GM21717 (cell line): ENCODE results near the gene VDAC1.

Experiments
- ATAC-seq: cut with Tn5 transposase; IDR thresholded peaks from one replicate; pipeline ENCODE4 v1.9.1; 2021; ENCODE audit warnings: mild to moderate bottlenecking, moderate library complexity; ENCODE audit not compliant: unreplicated experiment

Gene VDAC1

GRCh38 chr5:133930061-133930812, 74.5 kb downstream of the VDAC1 start:
- peak; percentile 46 for ATAC-seq

- no peak for ATAC-seq
Measured at GRCh38 chr5:133928587-133929393, 76.0 kb downstream of the VDAC1 start.

DNA sequence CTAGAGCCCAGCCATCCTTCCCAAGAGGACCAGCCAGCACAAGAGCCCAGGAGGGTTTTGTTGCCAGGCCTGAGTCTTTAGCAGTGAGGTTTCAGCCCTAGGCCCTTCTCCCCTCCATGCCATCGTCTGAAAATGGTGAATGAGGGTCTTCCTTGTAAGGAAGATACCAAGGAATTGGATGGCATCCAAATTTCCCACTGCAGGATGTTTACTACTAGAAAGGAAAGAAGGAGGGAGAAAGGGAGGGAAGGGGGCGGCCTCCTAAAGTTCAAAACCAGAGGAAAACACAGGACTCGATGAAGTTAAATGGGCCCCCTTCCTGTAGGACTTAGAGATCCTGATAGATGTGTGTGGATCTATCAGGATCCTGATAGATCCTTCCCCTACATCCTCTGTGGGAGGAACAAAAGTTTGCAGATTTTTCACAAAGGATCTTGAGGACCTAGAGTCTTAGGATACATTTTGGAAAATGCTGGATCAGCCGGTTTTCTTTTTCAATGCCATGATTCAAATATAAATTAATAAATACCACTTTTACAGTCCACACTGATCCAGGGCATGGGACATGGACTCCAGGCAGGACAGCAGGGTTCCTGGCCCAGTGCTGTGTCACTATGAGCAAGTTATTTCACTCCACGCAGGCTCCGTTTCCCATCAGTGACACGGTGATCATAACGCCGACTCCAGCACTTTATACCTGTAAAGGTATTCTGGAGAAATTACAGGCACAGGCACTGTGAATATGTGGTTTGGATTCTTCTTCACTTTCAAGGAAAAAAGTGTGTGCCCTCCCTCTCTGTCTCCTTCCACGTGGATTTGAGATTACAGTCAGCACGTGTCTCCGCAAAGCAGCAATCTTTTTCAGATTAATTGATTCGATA, 77.2 kb downstream of the VDAC1 start:
- no peak for ATAC-seq

DNA sequence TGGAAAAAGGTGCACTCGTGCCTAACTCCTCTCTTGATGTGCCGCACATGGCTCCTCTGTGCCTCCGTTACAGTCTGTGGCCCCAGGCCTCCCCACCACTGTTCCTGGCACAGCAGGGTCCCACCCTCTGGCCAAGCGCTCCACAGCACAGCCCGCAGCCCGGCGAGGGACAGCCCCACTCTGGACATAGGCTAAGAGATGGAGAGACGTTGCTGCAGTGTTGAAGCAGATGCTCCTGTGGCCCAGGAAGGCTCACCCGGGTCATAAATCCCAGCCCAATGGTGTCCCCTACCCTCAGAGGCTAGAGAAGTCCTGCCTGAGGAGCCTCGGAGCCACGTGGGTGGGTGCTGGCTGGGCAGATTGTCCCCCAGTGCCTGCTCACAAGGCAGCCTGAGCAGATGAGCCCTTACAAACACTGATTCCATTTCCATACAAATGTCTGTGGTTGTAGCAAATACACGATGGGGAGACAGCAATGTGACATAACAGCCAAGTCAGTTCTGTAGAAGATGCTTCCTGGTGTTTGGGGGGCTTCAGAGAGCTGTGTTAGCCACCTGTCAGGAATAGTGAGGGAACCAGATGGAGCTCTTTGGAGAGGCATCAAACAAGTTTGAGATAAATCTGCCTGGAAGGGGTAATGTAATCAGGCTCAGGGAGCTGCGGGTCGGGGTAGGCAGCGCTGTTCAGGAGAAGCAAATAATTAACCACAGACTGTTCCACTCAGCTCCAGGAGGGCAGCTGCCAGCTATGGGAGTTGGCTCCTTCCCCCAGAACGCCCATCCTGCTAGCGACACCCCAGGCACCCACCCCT, 78.1 kb downstream of the VDAC1 start:
- ATAC-seq, result no peak

DNA sequence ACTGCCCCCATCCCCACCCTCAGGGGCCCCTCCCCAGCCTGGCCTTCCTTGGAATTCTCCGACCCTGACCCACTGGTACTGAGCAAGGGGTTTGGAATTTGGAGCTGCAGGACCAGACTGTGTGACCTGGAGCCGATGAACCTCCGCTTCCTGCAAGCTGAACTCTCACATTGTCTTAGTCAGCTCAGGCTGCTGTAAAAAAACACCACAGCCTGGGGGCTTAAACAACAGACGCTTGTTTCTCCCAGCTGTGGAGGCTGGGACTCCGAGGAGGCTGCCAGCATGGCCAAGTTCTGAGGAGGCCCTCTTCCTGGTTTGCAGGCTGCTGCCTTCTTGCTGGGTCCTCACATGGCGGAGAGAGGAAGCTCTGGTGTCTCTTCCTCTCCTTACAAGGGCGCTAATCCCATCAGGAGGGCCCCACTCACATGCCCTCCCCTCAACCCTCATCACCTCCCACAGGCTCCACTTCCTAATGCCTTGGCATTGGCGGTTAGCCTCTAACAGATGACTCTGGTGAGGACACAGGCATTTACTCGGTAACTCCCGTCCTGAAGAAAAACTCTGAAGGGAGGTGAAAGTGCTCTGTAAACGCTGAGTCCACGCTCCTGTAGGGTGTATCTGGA, 78.8 kb downstream of the VDAC1 start:
- no peak for ATAC-seq

DNA sequence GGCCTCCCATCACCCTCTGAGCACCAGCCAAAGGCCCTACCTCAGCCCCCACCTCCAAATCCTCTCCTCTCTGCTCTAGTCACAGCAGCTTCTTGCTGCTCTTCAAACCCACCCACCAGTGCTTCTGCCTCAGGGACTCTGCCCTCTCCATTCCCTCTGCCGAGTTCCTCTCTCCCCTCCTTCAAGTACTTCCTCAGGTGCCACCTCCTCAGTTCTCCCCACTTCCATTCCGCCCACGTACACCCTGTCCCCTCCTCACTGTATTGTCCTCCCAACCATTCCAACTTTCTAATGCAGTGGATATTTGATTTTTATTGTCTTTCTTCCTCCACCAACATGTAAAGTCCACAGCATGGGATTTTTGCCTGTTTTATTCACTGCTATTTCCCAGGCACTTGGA, 79.5 kb downstream of the VDAC1 start:
- no peak for ATAC-seq

DNA sequence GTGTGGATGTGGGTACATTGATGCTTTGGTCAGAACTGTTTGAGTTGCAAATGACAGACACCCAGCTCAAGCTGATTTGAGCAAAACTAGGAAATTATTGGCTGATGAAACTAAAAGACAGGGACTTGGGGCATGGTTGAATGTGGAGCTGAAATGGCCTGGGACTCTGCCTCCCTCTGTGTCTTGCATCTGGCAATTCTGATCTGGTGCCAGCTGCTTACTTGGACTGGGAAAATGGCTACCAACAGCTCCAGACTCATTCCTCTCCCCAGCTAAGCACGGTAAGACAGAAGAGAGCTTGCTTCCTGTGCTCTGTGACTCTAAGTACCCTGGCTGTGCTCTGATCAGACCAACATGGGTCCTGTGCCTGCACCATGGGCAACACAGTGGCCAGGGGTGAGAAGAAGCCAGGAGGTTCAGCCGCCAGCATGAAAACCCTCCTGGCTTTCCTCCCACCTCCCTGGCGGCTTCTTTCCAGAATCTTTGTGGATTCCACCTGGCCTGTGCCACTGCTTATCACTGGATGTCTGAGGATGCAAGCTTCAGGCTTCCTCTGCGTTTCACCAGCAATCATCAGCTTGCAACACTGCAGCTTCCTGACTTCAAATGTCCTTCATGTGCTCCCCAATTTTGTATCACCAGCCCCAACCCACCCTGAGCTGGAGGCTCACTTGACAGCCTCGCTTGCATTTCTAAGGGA, 80.4 kb downstream of the VDAC1 start:
- no peak for ATAC-seq

DNA sequence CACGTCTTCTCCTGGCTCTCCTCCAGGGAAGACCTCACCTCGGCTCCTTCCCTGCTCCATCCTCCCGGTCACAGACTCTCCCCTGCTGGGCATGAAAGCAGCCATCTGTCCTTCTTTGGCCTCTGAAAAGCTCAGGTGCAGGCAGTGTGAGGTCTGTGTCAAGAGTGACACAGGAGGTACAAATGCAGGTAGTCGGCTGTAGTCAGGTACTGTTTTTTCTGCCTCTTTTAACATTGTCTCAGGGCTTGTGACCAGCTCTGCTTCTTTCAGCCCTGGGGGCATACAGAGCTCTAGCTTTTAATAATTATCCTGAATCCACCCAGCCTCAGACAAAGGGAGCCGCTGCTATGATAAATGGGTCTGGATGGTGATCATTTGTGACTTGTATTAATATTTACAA, 82.8 kb downstream of the VDAC1 start:
- no peak for ATAC-seq
